Hematopoietic multipotent progenitor cell treated with erythropoietin and hydrocortisone succinate and interleukin-3 and kit ligand, for 15 days (in vitro differentiated cells): ENCODE data around the gene DHX9.

ENCODE experiments used
- DNase-seq: peaks from one replicate; pipeline ENCODE4 v3.0.0-alpha.2; 2015; ENCODE audit warnings: low spot score

Gene DHX9

DNA sequence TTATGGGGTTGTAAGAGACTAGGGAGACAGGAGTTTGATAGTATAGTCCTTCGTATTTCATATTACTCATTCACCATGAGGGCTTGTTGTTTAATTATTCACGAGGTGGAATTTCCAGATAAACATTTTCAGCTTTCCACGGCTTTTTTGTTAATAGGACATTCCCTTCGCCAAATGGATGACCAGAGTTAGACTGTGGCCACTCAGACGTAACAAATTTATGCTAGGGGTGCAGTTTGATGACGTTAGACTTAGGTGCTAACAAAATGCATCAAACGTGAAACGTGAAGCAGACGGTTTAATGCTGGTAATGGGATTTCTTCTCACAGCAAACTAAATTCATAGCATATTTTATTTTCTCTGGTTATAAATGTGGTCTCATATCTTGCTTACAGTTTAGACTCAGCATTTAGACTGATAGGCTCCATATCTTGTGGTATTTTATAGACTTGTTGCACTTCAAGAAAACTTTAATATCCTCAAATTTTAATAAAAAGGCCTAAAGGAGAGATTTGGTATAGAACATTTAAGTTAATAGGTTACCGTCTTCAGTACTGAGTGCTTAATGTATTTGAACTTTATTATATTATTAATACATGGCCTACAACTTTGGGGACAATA, 2.3 kb downstream of the DHX9 start:
- no peak for DNase-seq

DNA sequence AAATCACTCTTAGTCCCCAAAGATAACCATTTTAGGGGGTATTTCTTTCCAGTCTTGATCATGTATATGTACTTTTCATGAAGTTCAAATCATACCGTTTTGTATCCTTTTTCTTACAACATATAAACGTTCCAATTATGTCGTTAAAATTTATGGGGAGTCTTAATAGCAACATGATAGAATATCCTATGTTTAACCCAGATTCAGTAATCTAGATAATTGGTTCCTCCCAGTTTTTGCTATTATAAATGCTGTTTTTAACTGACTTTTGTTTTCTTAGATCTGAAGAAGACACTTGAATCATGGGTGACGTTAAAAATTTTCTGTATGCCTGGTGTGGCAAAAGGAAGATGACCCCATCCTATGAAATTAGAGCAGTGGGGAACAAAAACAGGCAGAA, 3.1 kb downstream of the DHX9 start:
- DNase-seq = no peak

GRCh38 chr1:182845379-182845778, 6.2 kb downstream of the DHX9 start:
- DNase-seq = no peak

- DNase-seq = no peak
These were observed 6.7 kb downstream of the DHX9 start for GRCh38 chr1:182845894-182846293.

DNA sequence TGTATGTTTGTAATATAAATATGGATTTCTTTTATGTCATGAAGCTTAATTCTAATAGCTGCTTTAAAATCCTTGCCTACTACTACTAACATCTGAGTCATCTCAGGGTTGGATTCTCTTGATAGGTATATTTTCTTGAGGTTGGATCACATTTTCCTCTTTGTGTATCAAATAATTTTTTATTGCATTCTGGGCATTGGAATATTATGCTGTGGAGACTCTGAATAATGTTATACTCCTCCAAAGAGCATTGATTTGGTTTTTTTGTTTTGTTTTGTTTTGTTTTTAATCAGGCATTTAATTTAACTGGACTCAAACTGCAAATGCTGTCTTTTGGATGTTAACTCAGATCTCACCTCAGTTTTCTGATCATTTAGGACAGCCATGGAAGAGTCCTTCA, 8.0 kb downstream of the DHX9 start:
- DNase-seq = no peak

- no peak for DNase-seq
These were observed 9.6 kb downstream of the DHX9 start for GRCh38 chr1:182848736-182849135.

- DNase-seq = no peak
These were observed 11.2 kb downstream of the DHX9 start for GRCh38 chr1:182850319-182850718.

- no peak for DNase-seq
These were observed 12.7 kb downstream of the DHX9 start for GRCh38 chr1:182851825-182852224.

DNA sequence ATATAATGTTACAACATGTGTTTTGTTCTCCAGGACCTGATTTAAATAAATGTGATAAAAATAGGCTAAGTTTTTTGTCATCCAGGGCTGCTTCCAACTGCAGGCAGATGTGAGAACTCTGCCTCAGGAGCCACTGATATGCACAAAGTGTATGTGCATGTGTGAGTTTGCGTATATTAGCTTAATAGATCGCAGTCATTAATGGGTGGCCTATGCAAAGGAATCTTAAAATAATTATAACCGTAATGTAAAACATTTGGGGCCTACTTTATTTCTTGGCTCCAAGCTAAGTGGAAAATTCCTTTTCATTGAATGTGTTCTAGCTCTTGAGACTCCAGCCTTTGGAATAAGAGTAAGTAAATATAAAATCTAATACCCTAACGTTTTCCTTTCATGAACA, 16.8 kb downstream of the DHX9 start:
- no peak for DNase-seq

GRCh38 chr1:182857212-182857611, 18.1 kb downstream of the DHX9 start:
- DNase-seq = no peak

DNA sequence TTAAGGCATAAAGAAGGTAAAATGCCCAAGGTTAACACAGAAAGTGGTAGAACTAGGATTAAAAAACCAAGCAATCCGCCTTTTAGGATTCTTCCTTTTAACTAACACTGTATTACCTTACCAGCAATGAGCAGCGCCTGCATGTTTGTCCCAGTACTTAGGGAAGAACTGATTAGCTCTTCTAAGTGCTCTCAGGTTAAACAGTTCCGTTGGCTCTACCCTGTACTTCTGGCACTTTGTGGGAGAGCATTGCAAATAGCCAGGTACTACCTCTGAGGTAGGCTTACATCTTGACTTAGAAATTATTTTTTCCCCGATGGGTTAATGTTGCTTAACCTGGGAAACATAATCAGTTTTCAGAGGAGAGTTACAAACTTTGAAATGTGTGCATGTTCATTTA, 21.5 kb downstream of the DHX9 start:
- no peak for DNase-seq

DNA sequence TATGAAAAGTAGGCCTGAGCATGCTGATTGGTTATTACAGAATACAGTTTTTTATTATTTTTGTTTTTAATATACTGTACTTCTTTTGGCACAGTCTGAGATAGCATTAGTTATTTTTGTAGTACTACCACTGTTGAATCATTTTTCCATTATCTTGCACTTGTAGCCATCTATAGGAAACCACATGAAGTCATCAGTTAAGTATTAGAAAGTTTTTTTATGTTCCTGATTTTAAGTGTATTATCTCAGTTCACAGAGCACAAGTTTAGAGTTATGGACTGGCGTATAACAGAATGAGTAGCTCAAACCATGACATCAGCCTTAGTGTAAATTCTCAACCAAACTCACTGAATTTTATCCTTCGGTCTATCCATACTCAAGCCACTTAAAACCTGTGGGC, 22.8 kb downstream of the DHX9 start:
- DNase-seq = no peak

DNA sequence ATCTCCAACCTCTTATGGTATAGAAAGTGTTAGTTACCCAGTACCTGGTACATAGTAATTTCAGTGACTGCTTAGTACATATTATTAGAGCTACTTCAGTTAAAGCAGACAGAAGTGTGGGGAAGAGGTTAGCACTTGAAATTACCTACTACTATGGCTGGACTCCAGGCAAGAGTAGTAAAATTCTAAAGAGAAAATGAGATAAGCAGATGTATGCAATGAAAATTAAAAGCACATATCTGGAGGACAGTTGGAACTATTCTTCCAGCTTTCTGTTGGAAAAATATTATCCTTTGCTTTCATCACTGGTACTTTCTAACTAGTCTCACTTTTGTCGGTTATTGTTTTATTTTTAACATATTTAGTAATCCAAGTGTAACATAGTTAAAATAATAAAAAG, 23.7 kb downstream of the DHX9 start:
- no peak for DNase-seq

- no peak for DNase-seq
These were observed 24.8 kb downstream of the DHX9 start for GRCh38 chr1:182863940-182864339.

DNA sequence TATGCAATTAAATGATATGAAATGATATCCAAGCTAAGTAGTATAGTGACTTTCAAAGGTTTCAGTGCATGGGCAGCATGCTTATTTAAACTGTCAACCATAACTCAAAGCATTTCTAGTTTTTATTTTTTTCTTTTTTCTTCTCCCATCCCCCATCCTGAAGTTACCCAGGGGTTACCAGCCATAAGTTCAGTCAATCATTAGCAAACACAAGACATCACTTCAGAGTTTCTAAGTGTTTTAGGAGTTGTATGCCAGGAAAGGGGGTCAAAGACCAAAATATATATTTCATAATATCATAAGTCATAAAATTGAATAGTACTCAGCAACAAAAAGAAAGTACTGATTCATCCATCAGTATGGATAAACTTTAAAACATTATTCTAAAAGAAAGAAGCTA, 28.7 kb downstream of the DHX9 start:
- DNase-seq = no peak

DNA sequence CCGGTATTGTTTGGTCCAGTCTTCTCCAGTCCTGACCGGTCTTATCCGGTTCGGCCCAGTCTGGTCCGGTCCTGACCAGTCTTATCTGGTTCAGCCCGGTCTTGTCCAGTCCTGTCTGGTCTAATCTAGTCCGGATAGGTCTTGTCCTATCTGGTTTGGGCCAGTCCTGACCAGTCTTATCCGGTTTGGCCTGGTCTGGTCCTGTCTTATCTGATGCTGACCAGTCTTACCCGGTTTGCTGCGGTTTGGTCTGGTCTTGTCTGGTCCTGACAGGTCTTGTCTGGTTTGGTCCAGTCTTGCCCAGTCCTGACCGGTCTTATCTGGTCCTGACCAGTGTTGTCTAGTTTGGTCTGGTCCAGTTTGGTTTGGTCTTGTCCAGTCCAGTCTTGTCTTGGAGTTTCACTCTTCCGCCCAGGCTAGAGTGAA, 30.1 kb downstream of the DHX9 start:
- no peak for DNase-seq

DNA sequence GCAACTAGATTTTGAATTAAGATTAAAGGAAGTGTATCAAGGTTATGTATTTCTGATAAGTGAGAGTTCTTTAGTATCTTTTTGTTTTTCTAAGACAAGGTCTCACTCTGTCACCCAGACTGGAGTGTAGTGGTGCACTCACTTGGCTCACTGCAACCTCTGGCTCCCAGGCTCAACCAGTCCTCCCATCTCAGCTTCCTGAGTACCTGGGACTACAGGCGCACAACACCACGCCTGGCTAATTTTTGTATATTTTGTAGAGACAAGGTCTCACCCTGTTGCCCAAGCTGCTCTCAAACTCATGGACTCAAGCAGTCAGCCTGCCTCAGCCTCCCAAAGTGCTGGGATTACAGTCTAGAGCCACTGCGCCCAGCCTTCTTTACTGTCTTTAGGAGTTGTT, 33.7 kb downstream of the DHX9 start:
- DNase-seq = no peak

DNA sequence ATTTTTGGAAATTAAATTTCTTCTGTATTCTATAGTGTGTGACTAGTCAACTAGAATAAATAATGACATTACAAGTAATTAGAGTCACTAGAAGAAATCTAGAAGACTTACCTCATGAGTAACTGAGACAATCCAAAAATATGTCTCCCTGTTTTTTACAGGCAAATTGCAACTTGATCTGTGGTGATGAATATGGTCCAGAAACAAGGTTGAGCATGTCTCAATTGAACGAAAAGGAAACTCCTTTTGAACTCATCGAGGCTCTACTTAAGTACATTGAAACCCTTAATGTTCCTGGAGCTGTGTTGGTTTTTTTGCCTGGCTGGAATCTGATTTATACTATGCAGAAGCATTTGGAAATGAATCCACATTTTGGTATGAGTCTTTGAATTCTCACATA, 36.7 kb downstream of the DHX9 start:
- DNase-seq = no peak

DNA sequence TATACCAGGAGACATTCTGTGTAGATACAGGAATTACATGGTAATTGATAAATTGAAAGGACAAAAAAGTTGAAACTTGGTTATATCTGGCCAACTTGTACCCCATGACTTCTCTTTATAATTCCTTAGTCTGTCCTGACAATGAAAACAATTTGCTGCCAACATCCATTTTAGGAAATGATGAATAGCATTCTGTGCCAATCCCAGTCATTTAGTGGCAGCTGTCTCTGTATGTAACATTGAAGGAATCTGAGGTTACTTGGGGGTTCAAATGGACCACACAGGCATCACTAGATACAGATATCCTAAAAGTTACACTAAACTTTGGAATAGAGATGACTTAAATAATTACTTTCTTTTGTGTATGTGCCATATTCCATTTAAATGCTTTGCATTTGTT, 38.2 kb downstream of the DHX9 start:
- DNase-seq = no peak

DNA sequence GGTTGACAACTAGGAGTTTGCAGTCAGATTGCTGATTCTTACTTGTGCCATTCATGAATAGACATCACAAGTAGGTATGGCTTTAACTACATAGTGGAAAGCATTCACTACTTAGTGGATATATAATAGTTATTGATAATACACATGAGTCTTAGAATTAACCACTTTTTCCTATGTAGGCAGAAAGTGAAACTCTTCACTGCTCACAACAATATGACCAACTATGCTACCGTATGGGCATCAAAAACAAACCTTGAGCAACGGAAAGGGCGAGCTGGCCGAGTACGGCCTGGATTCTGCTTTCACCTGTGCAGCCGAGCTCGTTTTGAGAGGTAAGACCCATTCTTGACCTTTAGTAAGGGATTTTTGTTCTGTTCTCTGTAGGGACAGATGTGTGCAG, 38.7 kb downstream of the DHX9 start:
- no peak for DNase-seq

DNA sequence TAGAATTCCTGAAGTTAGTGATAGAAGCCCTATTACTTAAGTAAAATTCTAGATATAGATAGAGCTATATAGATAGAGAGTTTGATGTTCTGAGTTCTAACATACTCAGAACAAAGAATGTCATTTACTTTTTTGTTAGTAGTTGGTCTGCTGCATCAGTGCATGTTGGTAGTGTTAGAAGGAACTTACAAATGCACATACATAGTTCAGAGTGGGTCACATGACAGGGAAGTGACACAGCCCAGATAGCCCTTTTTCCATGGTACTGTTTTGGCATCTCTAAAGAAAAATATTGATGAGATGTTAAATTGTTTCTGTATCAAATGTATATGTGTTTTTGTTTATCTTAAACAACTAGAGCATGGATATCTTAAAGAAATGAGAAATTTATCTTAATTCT, 45.7 kb downstream of the DHX9 start:
- no peak for DNase-seq

- no peak for DNase-seq
These were observed 46.4 kb downstream of the DHX9 start for GRCh38 chr1:182885591-182885990.

GRCh38 chr1:182886985-182887384, 47.8 kb downstream of the DHX9 start:
- DNase-seq = no peak

DNA sequence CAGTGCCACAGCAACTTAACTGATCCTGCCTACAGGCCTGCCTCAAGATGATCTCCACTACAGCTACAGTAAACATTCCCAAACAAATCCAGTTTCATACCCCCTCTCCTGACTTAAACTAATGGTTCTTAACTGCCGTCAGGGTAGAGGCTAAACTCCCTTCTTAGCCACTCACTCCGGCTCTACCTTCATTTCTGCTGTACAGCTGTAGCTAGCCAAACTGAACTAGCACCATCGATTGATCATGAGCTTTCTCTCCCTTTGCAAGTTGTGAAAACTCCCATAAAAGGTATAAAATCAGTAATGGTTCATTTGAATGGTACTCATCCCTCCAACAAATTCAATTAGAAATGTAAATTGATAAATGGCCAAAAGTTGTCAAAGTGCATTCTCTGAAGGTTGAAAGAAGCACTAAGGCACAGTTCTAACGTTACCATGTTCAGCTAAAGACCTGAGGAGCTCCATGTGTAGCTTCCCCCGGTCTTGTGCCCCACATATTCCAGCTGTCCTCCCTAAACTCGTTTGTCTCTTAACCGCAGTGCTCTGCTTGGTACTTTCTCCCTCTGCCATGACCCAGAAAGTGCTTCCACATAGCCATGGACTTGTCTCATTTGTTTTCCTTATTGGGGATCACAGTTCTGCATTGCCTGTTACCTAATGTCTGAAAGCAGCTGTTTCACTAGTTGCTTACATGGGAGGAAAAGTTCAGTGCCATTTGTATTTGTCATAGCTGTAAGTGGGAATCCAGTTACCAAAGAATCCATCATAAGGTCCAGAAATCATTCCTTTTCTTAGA, 49.8 kb downstream of the DHX9 start:
- no peak for DNase-seq
